ENCODE results near the gene NF2. TPM values are rescaled to one million over a fixed set of nuclear protein-coding genes. Genes with fewer than 3 reads are reported as not detected.

The NF2 gene
- total RNA-seq (100 to 1,000 TPM in 1 of 9 donors, 10 to 100 TPM in 8; 41.2 to 137 (median 52.1) TPM), polyA plus RNA-seq (10 to 100 TPM; 15.0 to 73.9 TPM)
- long read RNA-seq, donor 1, transcript NF2-204 (17 exons, 1,837 nt) = major isoform, 14 of 17 reads
- long read RNA-seq, donor 1, partial matches to known transcripts = 0 of 17 reads
- long read RNA-seq, donor 1, other reads (novel, unspliced or antisense) = 3 of 17 reads
- long read RNA-seq, donor 2, full-length matches to known transcripts = 103 of 217 reads
- long read RNA-seq, donor 2, partial matches to known transcripts = 35 of 217 reads
- long read RNA-seq, donor 2, other reads (novel, unspliced or antisense) = 79 of 217 reads
- long read RNA-seq, donor 3, transcript NF2-204 (17 exons, 1,837 nt) = major isoform, 53 of 110 reads
- long read RNA-seq, donor 3, transcript NF2-207 (17 exons, 1,857 nt) = minor isoform, 7 of 110 reads
- long read RNA-seq, donor 3, partial matches to known transcripts = 5 of 110 reads
- long read RNA-seq, donor 3, other reads (novel, unspliced or antisense) = 44 of 110 reads

DNA sequence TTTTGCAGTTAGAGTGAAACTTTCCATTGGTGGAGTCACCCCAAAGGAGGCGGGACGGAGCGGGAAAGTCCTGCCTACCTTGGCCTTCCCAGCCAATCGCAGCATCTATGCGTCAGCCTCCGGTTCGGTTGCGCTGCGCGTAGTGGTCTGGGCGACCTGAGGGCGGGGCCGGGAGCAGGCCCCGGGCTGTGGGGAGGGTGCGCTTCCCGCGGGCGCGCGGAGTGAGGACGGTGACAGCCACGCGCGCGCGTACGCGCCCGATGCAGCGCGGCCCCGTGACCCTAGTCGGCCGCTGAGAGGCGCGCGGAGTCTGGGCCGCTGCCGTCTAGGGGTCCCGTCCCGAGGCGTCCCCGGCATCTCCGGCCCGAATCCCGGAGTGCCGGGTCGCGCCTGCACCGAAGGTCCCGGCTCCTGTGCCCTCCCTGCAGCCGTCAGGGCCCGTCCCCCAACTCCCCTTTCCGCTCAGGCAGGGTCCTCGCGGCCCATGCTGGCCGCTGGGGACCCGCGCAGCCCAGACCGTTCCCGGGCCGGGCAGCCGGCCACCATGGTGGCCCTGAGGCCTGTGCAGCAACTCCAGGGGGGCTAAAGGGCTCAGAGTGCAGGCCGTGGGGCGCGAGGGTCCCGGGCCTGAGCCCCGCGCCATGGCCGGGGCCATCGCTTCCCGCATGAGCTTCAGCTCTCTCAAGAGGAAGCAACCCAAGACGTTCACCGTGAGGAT is at the start of gene NF2:
TSS of gene NF2 (plus strand) at position 276 of the 718 bp plus-strand sequence. CDS start at position 642, 366 bp downstream.
- ATAC-seq (peak; percentile 99 to 100 (median 100)), DNase-seq (peak; percentile 49 to 99 (median 99))
- 0% methylated on average over 25 to 74 of the region's 74 CpGs for WGBS, 4 donors
- Histone ChIP-seq H3K27ac (peak within 1 kb of the TSS; percentile 78 to 99 (median 94)), H3K4me1 (peaks cover 0 to 23% (median 15%) of the 10 kb centered on the region in 12 donors), H3K9me3 (no peaks in the 10 kb centered on the region), H3K36me3 (no peaks in the 10 kb centered on the region), H3K27me3 (no peaks in the 10 kb centered on the region), H3K4me3 (peak within 1 kb of the TSS; percentile 67 to 98 (median 85))
- intact Hi-C loops (cut with DNase I) = loop anchor here in 2 of 10 donors (1.0 kb wide), 2 partner anchors 19 to 50 kb away; partner anchors contain the start of gene THOC5 (in 2 of the 2)
- peak in 2 of 12 donors; percentile 19 to 23 for TF ChIP-seq CTCF (IDR thresholded peaks at IDR 0.05)
- TF ChIP-seq POLR2A (IDR thresholded peaks at IDR 0.05) = peak in 1 of 2 donors; percentile 83

GRCh38 chr22:29555065-29555644 is 48.3 kb upstream of the NF2 start:
- H3K27ac ChIP-seq = peak overlapping the region in 3 of 12 donors; percentile 77 to 85 (median 82)
- DNase-seq (no peak), ATAC-seq (no peak)
- no peak for TF ChIP-seq POLR2A (IDR thresholded peaks at IDR 0.05)
- TF ChIP-seq CTCF (IDR thresholded peaks at IDR 0.05) = no peak
- H3K27me3 ChIP-seq = no peaks in the 10 kb centered on the region
- intact Hi-C loops (cut with DNase I) = no loop called here
- no peaks in the 10 kb centered on the region for H3K9me3 ChIP-seq
- peaks cover 0 to 40% (median 25%) of the 10 kb centered on the region in 9 donors for H3K36me3 ChIP-seq
- H3K4me3 ChIP-seq = no peak overlapping the region
- 29 to 43% (median 37%) methylated on average over 4 of the region's 4 CpGs for WGBS, 4 donors
- peaks cover 3 to 16% (median 10%) of the 10 kb centered on the region in 12 donors for H3K4me1 ChIP-seq

GRCh38 chr22:29559030-29559429 is 44.4 kb upstream of the NF2 start:
- Histone ChIP-seq H3K27me3 (no peaks in the 10 kb centered on the region), H3K9me3 (no peaks in the 10 kb centered on the region), H3K36me3 (peaks cover 0 to 62% (median 34%) of the 10 kb centered on the region in 9 donors), H3K27ac (no peak overlapping the region), H3K4me3 (no peak overlapping the region), H3K4me1 (peaks cover 3 to 18% (median 8%) of the 10 kb centered on the region in 12 donors)
- no peak for TF ChIP-seq POLR2A (IDR thresholded peaks at IDR 0.05)
- TF ChIP-seq CTCF (IDR thresholded peaks at IDR 0.05) = no peak
- intact Hi-C loops (cut with DNase I) = no loop called here
- ATAC-seq (no peak), DNase-seq (no peak)
- 84 to 91% (median 88%) methylated on average over 6 of the region's 6 CpGs for WGBS, 4 donors
